SU-DHL-6 (cell line): ENCODE data around the gene PLIN3.
"Not testable (repeated sequence)": the region's sequence is repeated elsewhere in the genome, so short reads cannot be mapped to it uniquely, and the experiment has no call there.

Source experiments
- H2AFZ ChIP-seq: fragments of 200-600 bp; sonication (generic); 2 replicates; pipeline ENCODE4 v1.6.1; 2014; ENCODE audit warnings: low read depth, mild to moderate bottlenecking, moderate library complexity, mixed read lengths, antibody characterized with exemption, low read length; ENCODE audit not compliant: severe bottlenecking
- H3F3A ChIP-seq: fragments of 200-600 bp; shearing (Covaris generic); 2 replicates; pipeline ENCODE4 v1.6.0; 2016; ENCODE audit warnings: antibody characterized with exemption, mild to moderate bottlenecking; ENCODE audit not compliant: insufficient read depth
- H3K27ac ChIP-seq: fragments of 200-600 bp; sonication (generic); 2 replicates; pipeline ENCODE4 v1.5.1; 2016; ENCODE audit warnings: low read depth, mild to moderate bottlenecking, low read length, moderate library complexity, mixed read lengths
- H3K27me3 ChIP-seq: fragments of 200-600 bp; sonication (generic), shearing (Covaris generic); 2 replicates; pipeline ENCODE4 v1.6.0; 2014; ENCODE audit warnings: mild to moderate bottlenecking, low read length
- H3K36me3 ChIP-seq: fragments of 200-600 bp; sonication (generic); 2 replicates; pipeline ENCODE4 v1.6.1; 2014; ENCODE audit warnings: mild to moderate bottlenecking, low read length, mixed read lengths
- H3K4me2 ChIP-seq: fragments of 300-600, 200-600 bp; shearing (Covaris generic), sonication (generic); 2 replicates; pipeline ENCODE4 v1.6.0; 2014; ENCODE audit warnings: low read length, low read depth, mild to moderate bottlenecking; ENCODE audit not compliant: poor library complexity, severe bottlenecking
- H3K4me3 ChIP-seq: fragments of 200-600 bp; sonication (generic); 2 replicates; pipeline ENCODE4 v1.5.1; 2014; ENCODE audit warnings: antibody characterized with exemption, low read length, mild to moderate bottlenecking, mixed read lengths; ENCODE audit not compliant: insufficient read depth, poor library complexity, severe bottlenecking
- H3K79me2 ChIP-seq: fragments of 200-600 bp; sonication (generic); 2 replicates; pipeline ENCODE4 v1.6.1; 2014; ENCODE audit warnings: mild to moderate bottlenecking, low read length, moderate library complexity; ENCODE audit not compliant: insufficient read depth
- H3K9ac ChIP-seq: fragments of 200-600 bp; sonication (generic); 2 replicates; pipeline ENCODE4 v1.7.0; 2014; ENCODE audit warnings: mild to moderate bottlenecking, low read length
- H3K9me2 ChIP-seq: fragments of 200-600 bp; sonication (generic); replicated peaks from 2 replicates; pipeline ENCODE4 v1.6.1; 2014; ENCODE audit warnings: low read length; ENCODE audit not compliant: insufficient read depth
- H3K9me3 ChIP-seq: fragments of 200-600 bp; sonication (generic); 2 replicates; pipeline ENCODE4 v1.6.1; 2014; ENCODE audit warnings: low read length, mixed read lengths; ENCODE audit not compliant: insufficient read depth
- H4K20me1 ChIP-seq: fragments of 200-600 bp; sonication (generic); 2 replicates; pipeline ENCODE4 v1.6.1; 2014; ENCODE audit warnings: low read depth, mild to moderate bottlenecking, antibody characterized with exemption, low read length, moderate library complexity, mixed read lengths
- CTCF ChIP-seq: fragments of 200-600 bp; sonication (generic); IDR thresholded peaks from one replicate; pipeline ENCODE4 v1.5.1; 2017; ENCODE audit warnings: antibody characterized with exemption, mild to moderate bottlenecking, low read length, moderate library complexity; ENCODE audit not compliant: insufficient read depth, poor library complexity, severe bottlenecking
- EZH2phosphoT487 ChIP-seq: fragments of 200-600 bp; sonication (generic), shearing (Covaris generic); conservative IDR thresholded peaks from 2 replicates; pipeline ENCODE4 v1.6.1; 2018; ENCODE audit warnings: mild to moderate bottlenecking, antibody characterized with exemption, low read length, moderate library complexity, mixed read lengths

PLIN3 gene

DNA sequence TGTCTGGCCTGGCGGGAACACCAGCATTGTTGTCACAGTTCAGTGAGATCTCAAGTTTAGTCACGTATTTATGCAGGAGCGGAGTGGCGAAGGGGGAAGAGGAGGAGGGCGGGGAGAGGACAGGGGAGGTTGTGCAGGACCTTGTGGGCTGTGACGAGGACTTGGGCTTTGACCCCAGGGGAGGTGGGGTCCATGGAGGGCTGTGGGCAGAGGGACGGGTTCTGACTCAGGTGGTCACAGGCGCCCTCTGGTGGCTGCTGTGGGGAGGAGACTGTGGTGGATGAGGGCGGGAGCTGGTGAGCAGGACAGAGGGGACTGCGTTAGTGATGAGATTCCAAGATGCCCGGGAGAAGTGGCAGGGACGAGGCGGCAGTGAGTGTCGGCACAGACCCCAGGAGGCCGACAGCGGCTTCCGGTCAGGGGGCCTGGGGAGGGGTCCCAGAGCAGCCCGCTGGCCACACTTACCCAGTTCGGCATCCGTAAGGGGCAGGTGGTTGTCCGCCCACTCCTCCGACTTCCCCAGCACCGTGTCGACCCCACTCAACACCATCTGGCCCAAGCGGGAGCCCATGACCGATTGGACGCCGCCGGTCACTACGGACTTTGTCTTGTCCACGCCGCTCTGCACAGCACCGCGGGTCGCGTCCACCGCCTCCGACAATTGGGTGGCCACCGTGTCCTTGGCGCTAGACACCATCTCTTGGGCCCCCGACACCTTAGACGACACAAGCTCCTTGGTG lies 15.7 kb downstream of the PLIN3 start:
- no peak overlapping the region for H3K27ac ChIP-seq
- H3K9ac ChIP-seq: no peak overlapping the region
- H3K79me2 ChIP-seq: no peaks in the 10 kb centered on the region
- no peak overlapping the region for H2AFZ ChIP-seq
- no peaks in the 10 kb centered on the region for H3K9me2 ChIP-seq
- no peaks in the 10 kb centered on the region for H3K27me3 ChIP-seq
- TF ChIP-seq CTCF (peak; percentile 86), EZH2phosphoT487 (no peak)
- H3K9me3 ChIP-seq: no peaks in the 10 kb centered on the region
- H3F3A ChIP-seq: peaks cover 10% of the 10 kb centered on the region; the same call in 1 of the 2 replicates
- H3K36me3 ChIP-seq: no peaks in the 10 kb centered on the region
- no peak overlapping the region for H3K4me2 ChIP-seq
- H4K20me1 ChIP-seq: no peaks in the 10 kb centered on the region
- no peak overlapping the region for H3K4me3 ChIP-seq

GRCh38 chr19:4849019-4849418 lies 18.4 kb downstream of the PLIN3 start:
- Histone ChIP-seq H4K20me1 (no peaks in the 10 kb centered on the region), H2AFZ (no peak overlapping the region), H3K9me2 (no peaks in the 10 kb centered on the region), H3K27ac (peak overlapping the region; percentile 76), H3K9me3 (no peaks in the 10 kb centered on the region), H3K4me2 (peak overlapping the region; percentile 36), H3K4me3 (no peak overlapping the region), H3K36me3 (no peaks in the 10 kb centered on the region), H3K9ac (no peak overlapping the region), H3K79me2 (no peaks in the 10 kb centered on the region), H3F3A (peaks cover 8% of the 10 kb centered on the region; the same call in 1 of the 2 replicates), H3K27me3 (no peaks in the 10 kb centered on the region)
- TF ChIP-seq CTCF (no peak), EZH2phosphoT487 (no peak)

DNA sequence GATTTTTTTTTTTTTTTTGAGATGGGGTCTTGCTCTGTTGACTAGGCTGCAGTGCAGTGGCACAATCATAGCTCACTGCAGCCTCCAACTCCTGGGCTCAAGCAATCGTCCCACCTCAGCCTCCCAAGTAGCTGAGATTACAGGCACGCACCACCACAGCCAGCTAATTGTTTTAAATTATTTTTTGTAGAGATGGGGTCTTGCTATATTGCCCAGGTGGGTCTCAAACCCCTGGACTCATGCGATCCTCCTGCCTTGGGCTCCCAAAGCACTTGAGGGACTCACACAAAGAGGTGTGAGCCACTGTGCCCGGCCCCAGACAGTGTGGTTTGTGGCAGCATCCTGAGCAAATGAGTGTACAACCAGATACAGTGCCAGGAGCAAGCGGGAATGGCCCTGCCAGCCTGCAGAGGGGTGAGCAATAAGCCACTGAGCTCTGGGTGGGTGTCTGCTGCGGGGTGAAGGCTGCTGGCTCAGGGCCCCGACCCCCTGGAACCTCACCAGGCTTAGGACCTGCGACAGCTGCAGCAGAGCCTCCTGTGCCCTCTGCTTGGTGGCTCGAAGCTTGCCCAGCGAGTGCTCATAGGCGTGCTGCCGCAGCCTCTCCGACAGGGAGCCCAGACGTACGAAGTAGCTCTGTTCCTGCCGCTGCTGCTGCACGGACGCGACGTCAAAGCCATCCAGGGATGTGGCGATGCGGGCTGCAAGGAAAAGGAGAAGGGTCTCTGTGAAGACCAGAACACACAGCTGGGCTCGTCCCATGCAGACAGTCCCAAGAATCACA lies 20.1 kb downstream of the PLIN3 start:
- TF ChIP-seq EZH2phosphoT487 (no peak), CTCF (no peak)
- H3K79me2 ChIP-seq: no peaks in the 10 kb centered on the region
- no peaks in the 10 kb centered on the region for H3K27me3 ChIP-seq
- no peaks in the 10 kb centered on the region for H3K36me3 ChIP-seq
- no peaks in the 10 kb centered on the region for H3K9me3 ChIP-seq
- H3K27ac ChIP-seq: no peak overlapping the region
- H3K4me3 ChIP-seq: no peak overlapping the region
- H3K9ac ChIP-seq: no peak overlapping the region
- H3K4me2 ChIP-seq: no peak overlapping the region
- no peaks in the 10 kb centered on the region for H4K20me1 ChIP-seq
- H3K9me2 ChIP-seq: no peaks in the 10 kb centered on the region
- H3F3A ChIP-seq: peaks cover 7% of the 10 kb centered on the region; the same call in 1 of the 2 replicates
- H2AFZ ChIP-seq: no peak overlapping the region

DNA sequence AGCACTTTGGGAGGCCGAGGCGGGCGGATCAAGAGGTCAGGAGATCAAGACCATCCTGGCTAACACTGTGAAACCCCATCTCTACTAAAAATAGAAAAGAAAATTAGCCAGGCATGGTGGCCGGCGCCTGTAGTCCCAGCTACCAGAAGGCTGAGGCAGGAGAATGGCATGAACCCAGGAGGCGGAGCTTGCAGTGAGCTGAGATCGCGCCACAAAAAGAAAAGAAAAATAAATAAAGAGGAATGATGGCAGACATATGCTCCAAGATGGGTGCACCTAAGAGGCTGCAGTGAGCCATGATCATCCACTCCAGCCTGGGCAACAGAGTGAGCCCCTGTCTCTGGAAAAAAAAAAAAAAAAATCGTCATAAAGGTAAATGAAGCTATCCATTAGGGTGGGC lies 21.5 kb downstream of the PLIN3 start:
- not testable (repeated sequence) for H3K4me3 ChIP-seq, H3K9ac ChIP-seq, H3F3A ChIP-seq, H4K20me1 ChIP-seq, H3K9me3 ChIP-seq, H3K27me3 ChIP-seq, H2AFZ ChIP-seq, H3K9me2 ChIP-seq, H3K79me2 ChIP-seq, H3K27ac ChIP-seq, H3K4me2 ChIP-seq, H3K36me3 ChIP-seq
